Endothelial cell of umbilical vein (primary cell): ENCODE data around the gene PTGER2.

Experiments used
- CTCF ChIP-seq, 2 donors: IDR thresholded peaks; 1 replicate in 1 of 2; 2 replicates in 1 of 2; pipeline ENCODE4 v1.5.1; 2011; ENCODE audit warnings: low read length in 2 of 2, mild to moderate bottlenecking in 2 of 2, moderate library complexity in 2 of 2, control low read depth in 1 of 2, inconsistent platforms in 1 of 2, low read depth in 1 of 2; ENCODE audit not compliant: insufficient read depth in 1 of 2; ENCODE audit errors: extremely low read depth in 1 of 2
- EZH2 ChIP-seq: IDR thresholded peaks from 2 replicates; pipeline ENCODE4 v1.6.1; 2012; ENCODE audit warnings: borderline replicate concordance, low read depth, mild to moderate bottlenecking, moderate library complexity, low read length, inconsistent platforms; ENCODE audit not compliant: severe bottlenecking
- FOS ChIP-seq: IDR thresholded peaks from 2 replicates; pipeline ENCODE4 v1.6.1; 2011; ENCODE audit warnings: mild to moderate bottlenecking, low read length, moderate library complexity, borderline replicate concordance; ENCODE audit not compliant: insufficient read depth
- GATA2 ChIP-seq: IDR thresholded peaks from 2 replicates; pipeline ENCODE4 v1.7.0; 2011; ENCODE audit warnings: low read depth, mild to moderate bottlenecking, moderate library complexity, mixed read lengths, low read length; ENCODE audit not compliant: insufficient read length, insufficient read depth
- JUN ChIP-seq: IDR thresholded peaks from 2 replicates; pipeline ENCODE4 v1.6.1; 2011; ENCODE audit warnings: borderline replicate concordance, low read depth; ENCODE audit not compliant: insufficient read length, insufficient read depth
- MAX ChIP-seq: IDR thresholded peaks from 2 replicates; pipeline ENCODE4 v1.6.1; 2011; ENCODE audit not compliant: insufficient read depth, insufficient read length
- MYC ChIP-seq: IDR thresholded peaks from one replicate; pipeline ENCODE4 v1.6.1; 2011; ENCODE audit warnings: mild to moderate bottlenecking, low read depth, low read length
- POLR2A ChIP-seq: IDR thresholded peaks from 2 replicates; pipeline ENCODE4 v1.6.1; 2012; ENCODE audit warnings: low read depth, mild to moderate bottlenecking, control low read depth, low read length
- POLR2AphosphoS5 ChIP-seq: IDR thresholded peaks from 2 replicates; pipeline ENCODE4 v1.6.1; 2012; ENCODE audit warnings: low read depth, mild to moderate bottlenecking, control low read depth, low read length, moderate library complexity; ENCODE audit not compliant: insufficient read depth

DNA sequence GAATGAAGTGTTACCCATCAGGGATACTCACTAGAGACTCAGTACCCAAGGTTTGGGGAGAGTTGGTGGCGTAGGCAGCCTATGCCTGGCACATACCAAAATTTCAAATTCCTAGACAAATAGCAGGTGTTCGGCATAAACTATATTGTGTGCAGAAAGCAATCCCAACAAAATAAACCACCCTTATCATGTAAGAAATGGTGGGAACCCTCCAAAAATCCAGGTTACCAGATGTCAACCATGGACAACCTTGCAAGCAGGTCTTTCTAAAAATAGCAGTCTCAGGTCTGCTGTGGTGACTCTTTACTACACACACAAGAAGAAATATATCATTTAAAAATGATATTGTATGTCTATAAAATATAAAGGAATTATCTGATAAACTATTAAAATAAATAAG is 17.7 kb upstream of the PTGER2 start:
- TF ChIP-seq CTCF (IDR thresholded peaks at IDR 0.05; ENCODE audit: extremely low read depth in 1 of 2, insufficient read depth in 1 of 2, low read depth in 1 of 2, low read length in 2 of 2) (no peak), POLR2AphosphoS5 (no peak), POLR2A (no peak), EZH2 (no peak), MYC (no peak), FOS (no peak), JUN (no peak), MAX (no peak), GATA2 (no peak)
